ENCODE measurements around the gene HDAC9.

Gene HDAC9

GRCh38 chr7:18494821-18495408 is 634 bp upstream of the HDAC9 start:
- DNase-seq (ENCODE audit: low read depth) = no peak

- DNase-seq (ENCODE audit: low read depth) = no peak
Measured at GRCh38 chr7:18496341-18496700, 772 bp downstream of the HDAC9 start.

GRCh38 chr7:18497082-18497481 is 1.5 kb downstream of the HDAC9 start:
- DNase-seq (ENCODE audit: low read depth) = no peak

- no peak for DNase-seq (ENCODE audit: low read depth)
Measured at GRCh38 chr7:18497800-18498199, 2.3 kb downstream of the HDAC9 start.

- DNase-seq (ENCODE audit: low read depth) = no peak
Measured at GRCh38 chr7:18498341-18498740, 2.8 kb downstream of the HDAC9 start.

DNA sequence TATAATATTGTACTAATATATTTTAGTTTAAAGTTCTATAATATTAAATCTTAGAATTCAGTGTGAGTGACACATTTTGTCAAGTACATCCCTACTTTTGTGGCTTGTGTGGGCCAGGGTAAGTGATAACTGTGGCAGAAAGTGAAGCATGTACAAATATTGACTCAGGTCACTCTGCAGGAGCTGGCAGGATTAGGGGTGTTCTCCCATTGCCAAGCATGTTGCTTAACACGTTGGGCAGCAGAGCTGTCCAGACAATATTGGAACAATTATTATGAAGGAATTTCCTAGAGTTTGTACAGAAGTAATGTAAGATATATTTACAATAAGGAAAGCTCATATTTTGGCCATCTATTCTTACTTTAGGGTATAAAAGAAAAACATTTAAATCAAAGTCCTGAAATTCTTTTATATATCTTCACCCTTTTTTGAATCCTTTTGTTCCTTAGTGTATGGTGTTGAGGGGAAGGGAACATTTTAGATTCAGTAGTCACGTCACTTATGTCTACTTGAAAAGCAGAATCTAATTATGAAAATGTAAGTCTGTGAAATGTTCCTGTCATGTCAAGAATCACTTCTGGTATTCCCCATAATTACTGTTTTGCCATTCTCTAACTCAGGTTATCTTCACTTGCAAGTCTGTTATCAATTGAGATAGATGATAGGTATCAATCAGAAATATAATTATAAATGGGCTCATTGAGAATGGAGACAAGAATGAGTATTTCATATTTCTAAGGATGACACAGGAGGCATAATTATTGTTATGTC is 4.0 kb downstream of the HDAC9 start:
- no peak for DNase-seq (ENCODE audit: low read depth)

- no peak for DNase-seq (ENCODE audit: low read depth)
Measured at GRCh38 chr7:18503126-18503866, 7.7 kb downstream of the HDAC9 start.

DNA sequence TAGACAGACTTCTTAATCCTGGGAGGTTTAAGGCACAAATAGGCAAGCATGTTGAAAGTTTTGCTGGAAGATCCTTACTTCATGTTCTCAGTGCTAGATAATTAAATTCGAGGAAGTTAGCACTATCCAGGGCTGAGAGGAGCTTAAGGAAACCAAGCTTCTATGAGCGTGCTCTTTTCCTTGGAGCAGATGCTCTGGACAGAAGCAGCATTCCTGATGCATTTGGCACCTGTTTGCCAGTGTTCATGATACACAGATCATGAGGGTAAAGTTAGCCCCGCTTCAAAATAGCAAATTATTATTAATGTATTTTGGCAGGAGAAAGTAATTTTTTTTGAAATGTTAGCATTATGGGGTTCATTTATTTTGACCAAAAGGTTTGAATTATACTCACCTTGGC is 9.4 kb downstream of the HDAC9 start:
- no peak for DNase-seq (ENCODE audit: low read depth)

GRCh38 chr7:18505870-18506460 is 10.4 kb downstream of the HDAC9 start:
- no peak for DNase-seq (ENCODE audit: low read depth)

DNA sequence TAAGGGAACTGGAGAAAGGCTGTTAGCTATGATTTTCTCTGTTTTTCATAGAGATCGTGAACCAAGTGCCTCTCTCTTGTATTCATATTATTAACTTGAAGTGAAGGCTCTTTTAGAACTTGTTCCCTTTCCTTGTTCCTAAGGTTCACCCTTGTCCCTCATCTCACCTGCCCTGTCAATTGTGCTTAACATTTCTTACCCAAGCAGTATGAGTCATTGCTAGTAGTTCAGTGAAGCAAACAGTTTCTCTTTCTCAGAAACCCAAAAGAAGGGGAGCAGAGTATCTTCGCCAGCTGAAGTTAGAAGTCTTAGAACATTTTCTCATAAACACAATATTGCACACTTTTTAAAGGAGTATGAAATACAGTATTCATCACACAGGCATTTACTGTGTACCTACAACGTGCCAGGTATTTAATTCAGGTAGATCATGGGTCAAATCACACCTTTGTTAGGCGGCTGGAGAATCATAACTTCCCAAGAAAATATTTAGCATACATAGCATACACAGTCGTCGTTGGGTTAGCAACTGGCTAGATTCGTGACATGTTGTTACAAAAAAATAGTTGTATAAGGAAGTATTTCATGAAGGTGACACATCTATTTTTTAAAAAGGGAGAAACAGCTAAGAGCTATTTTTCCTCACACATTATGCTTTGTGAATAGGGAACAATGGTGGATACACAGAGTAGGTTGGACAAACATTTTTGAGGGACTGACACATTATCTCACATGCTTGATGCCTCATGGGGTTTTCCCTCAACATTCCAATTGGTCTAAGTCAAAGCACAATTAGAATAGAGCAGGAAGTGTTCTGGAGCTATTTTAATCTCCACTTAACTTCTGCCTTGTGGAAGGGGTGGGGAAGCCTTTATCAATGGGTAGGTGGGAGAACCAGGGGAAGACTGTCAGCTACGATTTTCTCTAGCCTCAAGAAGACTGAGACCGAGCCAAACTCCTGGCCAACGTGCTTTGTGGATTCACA is 13.2 kb downstream of the HDAC9 start:
- DNase-seq (ENCODE audit: low read depth) = no peak

- DNase-seq (ENCODE audit: low read depth) = no peak
Measured at GRCh38 chr7:18509481-18509880, 13.9 kb downstream of the HDAC9 start.

- no peak for DNase-seq (ENCODE audit: low read depth)
Measured at GRCh38 chr7:18511351-18512140, 16.0 kb downstream of the HDAC9 start.

DNA sequence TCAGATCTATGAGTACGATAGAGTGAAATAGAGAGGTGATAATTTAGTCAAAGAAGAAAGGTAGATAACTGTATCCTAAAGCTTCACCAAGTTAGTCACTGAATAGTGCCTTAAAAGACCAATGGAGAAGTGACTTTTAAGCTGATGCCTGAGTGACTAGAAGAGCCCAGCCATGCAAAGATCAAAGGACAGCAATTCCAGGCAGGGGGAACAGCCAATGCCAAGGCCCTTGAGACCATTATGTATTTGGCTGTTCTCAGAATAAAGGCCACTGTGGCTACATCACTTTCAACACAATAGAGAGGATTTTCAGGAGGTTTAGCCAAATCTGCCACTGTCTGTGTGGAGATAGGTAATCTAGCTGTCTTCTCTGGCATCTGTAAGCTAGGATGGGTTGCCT is 17.8 kb downstream of the HDAC9 start:
- no peak for DNase-seq (ENCODE audit: low read depth)

DNA sequence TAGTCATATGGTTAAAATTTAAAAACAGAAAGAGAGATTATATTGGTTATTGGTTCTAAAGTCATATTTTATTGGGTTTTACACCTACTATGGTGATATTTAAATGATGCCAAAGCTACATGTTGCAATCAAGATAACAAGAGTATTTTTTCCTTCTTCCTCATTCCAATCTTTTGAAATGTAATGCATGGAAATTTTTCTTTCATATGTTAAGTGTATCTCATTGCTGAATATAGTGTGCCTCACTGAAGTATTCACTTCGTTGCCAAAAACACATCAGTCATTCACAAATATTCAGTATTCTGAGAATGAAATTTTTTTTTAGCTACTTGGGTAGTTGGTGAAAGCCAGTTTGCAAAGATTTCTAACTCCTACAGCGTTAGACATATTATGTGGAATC is 19.5 kb downstream of the HDAC9 start:
- DNase-seq (ENCODE audit: low read depth) = no peak

- no peak for DNase-seq (ENCODE audit: low read depth)
Measured at GRCh38 chr7:18517646-18518045, 22.1 kb downstream of the HDAC9 start.

DNA sequence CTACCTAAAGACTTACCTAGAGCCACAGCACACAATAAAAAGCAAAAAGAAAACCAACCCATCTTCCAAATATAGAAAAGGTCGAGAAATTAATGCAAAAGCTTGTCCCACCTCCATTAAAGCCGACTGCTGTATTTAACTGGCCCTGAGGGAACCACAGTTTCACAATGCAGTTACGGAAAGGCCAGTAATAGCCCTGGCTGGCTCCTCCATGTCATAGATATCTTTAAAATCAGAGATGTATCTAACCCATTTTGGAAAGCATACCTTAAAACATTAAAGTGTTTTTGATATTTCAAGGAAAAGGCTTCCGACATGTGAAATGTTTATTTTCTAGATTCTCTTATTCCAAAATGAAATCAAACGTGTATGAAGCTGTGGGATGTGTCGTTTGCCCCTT is 23.0 kb downstream of the HDAC9 start:
- no peak for DNase-seq (ENCODE audit: low read depth)

- DNase-seq (ENCODE audit: low read depth) = no peak
Measured at GRCh38 chr7:18520450-18521235, 25.1 kb downstream of the HDAC9 start.

DNA sequence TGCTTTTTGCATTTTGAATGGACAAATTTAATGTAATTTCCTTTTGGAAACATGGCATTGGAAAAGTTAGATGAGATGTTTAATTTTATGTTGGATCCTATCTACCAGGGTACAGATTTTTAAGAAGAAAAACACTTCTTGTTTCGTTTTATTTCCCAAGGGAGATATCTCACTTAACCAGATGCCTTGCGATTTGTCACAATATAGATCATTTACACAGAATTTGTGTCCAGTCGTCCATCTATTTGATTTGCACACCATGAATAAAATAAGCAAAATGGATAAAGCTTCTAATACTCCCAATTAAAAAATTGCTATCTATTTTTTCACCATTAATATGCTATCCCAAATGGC is 25.7 kb downstream of the HDAC9 start:
- DNase-seq (ENCODE audit: low read depth) = no peak

DNA sequence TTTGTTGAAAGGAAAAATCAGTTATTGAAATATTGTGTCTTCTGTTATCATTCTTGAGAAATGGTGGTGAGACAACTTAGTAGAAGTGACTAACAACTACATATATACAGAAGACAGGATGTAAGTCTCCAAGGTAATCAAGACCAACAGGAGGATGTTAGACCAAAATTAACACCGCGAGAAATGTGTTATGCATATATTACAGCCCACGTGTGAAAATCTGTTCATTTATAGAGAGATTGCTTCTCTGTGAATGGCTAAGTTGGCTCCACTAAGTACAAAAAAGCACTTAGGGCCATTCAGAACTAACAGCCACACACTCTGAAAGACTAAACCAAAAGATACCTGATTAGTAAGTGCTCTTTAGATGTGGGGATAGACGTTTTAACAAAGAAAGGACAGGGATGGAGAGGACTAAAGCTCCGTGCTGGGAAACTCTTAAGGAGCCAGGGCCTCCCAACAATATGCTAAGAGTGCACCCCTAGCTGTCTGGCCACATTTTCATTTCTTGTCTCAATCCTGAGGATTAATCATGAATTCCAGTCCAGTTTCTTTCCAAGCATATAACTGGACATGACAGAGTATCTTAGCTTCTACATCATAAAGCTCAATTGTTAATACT is 26.5 kb downstream of the HDAC9 start:
- DNase-seq (ENCODE audit: low read depth) = no peak

DNA sequence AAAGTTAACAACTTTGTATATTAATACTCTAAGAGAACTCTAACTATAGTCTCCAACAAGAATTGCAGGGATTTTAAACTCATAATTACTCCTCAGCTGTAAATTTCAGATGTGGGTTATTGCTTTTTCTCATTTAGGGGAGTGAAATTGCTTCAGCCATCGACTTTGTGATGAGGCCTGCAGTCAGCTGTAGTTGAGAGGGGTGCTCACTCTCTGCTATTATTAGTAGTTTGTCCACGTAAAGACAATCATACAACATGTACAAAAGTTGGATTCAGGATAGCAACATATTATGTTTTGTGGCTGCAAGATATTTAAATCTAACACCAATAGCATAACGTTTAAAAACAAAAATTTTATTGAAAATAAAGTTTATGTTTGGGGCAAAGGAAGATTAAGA is 28.7 kb downstream of the HDAC9 start:
- no peak for DNase-seq (ENCODE audit: low read depth)
